ENCODE results near the gene CLEC4E. TPM values are rescaled to one million over a fixed set of nuclear protein-coding genes. Genes with fewer than 3 reads are reported as not detected.

The CLEC4E gene
- total and polyA plus RNA-seq, 2 of the 4 experiments (the other 2 are of a cell fraction) = not detected

- Histone ChIP-seq H4K8ac (ENCODE audit: low read depth in 2 of 2, low read length in 2 of 2) (no peak overlapping the region), H3K18ac (ENCODE audit: low read depth, low read length) (no peak overlapping the region), H2BK15ac (ENCODE audit: low read depth, low read length) (no peak overlapping the region), H3K4me3 (ENCODE audit: insufficient read depth, low read depth, low read length) (no peak overlapping the region), H3K9me3 (ENCODE audit: control insufficient read depth, insufficient read depth, low read length) (no peaks in the 10 kb centered on the region), H4K20me1 (ENCODE audit: insufficient read depth, low read length) (no peaks in the 10 kb centered on the region), H2BK120ac (ENCODE audit: low read depth, low read length) (no peak overlapping the region), H4K5ac (ENCODE audit: low read depth, low read length) (no peak overlapping the region), H3K27ac (ENCODE audit: insufficient read depth, low read length) (no peak overlapping the region), H3K9ac (ENCODE audit: low read depth, low read length) (no peak overlapping the region), H3K36me3 (ENCODE audit: control insufficient read depth, insufficient read depth, low read length) (no peaks in the 10 kb centered on the region), H3K79me1 (ENCODE audit: low read depth in 1 of 2, low read length in 2 of 2) (no peaks in the 10 kb centered on the region), H2AK5ac (ENCODE audit: low read depth, low read length) (no peak overlapping the region), H3K4me2 (ENCODE audit: low read depth, low read length) (no peak overlapping the region), H3K56ac (ENCODE audit: extremely low read depth, insufficient read depth, low read length) (no peak overlapping the region), H3K4me1 (ENCODE audit: control insufficient read depth, insufficient read depth, low read length) (no peaks in the 10 kb centered on the region), H3K9me1 (ENCODE audit: insufficient read depth, low read length) (no peaks in the 10 kb centered on the region), H3K4ac (ENCODE audit: low read depth, low read length) (no peak overlapping the region), H3K27me3 (ENCODE audit: control insufficient read depth, insufficient read depth, low read length) (no peaks in the 10 kb centered on the region), H4K91ac (ENCODE audit: insufficient read depth, low read depth, low read length) (no peak overlapping the region), H2BK20ac (ENCODE audit: low read depth, low read length) (no peak overlapping the region), H3K14ac (replicated peaks; ENCODE audit: low read depth, low read length) (no peak overlapping the region), H2AFZ (replicated peaks; ENCODE audit: low read length, poor library complexity) (no peak overlapping the region), H3K23ac (ENCODE audit: low read depth, low read length) (no peak overlapping the region), H2BK5ac (ENCODE audit: low read depth, low read length, poor library complexity, severe bottlenecking) (no peak overlapping the region), H2AK9ac (replicated peaks; ENCODE audit: low read depth, low read length, poor library complexity) (no peak overlapping the region)
- intact Hi-C loops (cut with micrococcal nuclease) = no loop called here
- no TSS peak for BruUV-seq (replicated peaks)
- DNase-seq = no peak
- ChIA-PET CTCF (no interaction called here), POLR2A (ENCODE audit: unreplicated experiment) (no interaction called here)
- WGBS, 2 experiments (ENCODE audit: extremely low coverage in 2 of 2, insufficient read length in 1 of 2) = no CpG with 5 or more reads among the region's 2 CpGs
- dilution Hi-C loops (cut with HindIII; ENCODE audit: low sequenced_read_pairs, unreplicated experiment) = no loop called here
- TF ChIP-seq SMC3 (IDR thresholded peaks at IDR 0.05; ENCODE audit: low read depth, low read length) (no peak), RFX5 (IDR thresholded peaks at IDR 0.05; ENCODE audit: low read depth, low read length) (no peak), RAD21 (IDR thresholded peaks at IDR 0.05; ENCODE audit: low read length) (no peak), MAFK (IDR thresholded peaks at IDR 0.05; ENCODE audit: low read depth, low read length) (no peak), RCOR1 (IDR thresholded peaks at IDR 0.05; ENCODE audit: insufficient replicate concordance, low read length) (no peak), MXI1 (IDR thresholded peaks at IDR 0.05; ENCODE audit: borderline replicate concordance, low read depth, low read length) (no peak), CTCF (conservative IDR thresholded peaks at IDR 0.05; ENCODE audit: low read depth, low read length) (no peak), NFE2L2 (IDR thresholded peaks at IDR 0.05; ENCODE audit: low read depth, low read length) (no peak), BHLHE40 (IDR thresholded peaks at IDR 0.05; ENCODE audit: low read depth, low read length) (no peak)
- TF ChIP-seq, protein P1, sequence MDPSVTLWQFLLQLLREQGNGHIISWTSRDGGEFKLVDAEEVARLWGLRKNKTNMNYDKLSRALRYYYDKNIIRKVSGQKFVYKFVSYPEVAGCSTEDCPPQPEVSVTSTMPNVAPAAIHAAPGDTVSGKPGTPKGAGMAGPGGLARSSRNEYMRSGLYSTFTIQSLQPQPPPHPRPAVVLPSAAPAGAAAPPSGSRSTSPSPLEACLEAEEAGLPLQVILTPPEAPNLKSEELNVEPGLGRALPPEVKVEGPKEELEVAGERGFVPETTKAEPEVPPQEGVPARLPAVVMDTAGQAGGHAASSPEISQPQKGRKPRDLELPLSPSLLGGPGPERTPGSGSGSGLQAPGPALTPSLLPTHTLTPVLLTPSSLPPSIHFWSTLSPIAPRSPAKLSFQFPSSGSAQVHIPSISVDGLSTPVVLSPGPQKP (IDR thresholded peaks at IDR 0.05; ENCODE audit: borderline replicate concordance, low read depth, low read length) = no peak
- TF ChIP-seq, protein P2, sequence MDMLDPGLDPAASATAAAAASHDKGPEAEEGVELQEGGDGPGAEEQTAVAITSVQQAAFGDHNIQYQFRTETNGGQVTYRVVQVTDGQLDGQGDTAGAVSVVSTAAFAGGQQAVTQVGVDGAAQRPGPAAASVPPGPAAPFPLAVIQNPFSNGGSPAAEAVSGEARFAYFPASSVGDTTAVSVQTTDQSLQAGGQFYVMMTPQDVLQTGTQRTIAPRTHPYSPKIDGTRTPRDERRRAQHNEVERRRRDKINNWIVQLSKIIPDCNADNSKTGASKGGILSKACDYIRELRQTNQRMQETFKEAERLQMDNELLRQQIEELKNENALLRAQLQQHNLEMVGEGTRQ (IDR thresholded peaks at IDR 0.05; ENCODE audit: low read depth, low read length) = no peak
- no peak for ATAC-seq (ENCODE audit: low read depth)
- in situ Hi-C loops (cut with MboI; ENCODE audit: low sequenced_read_pairs) = no loop called here
These were observed 47.6 kb downstream of the CLEC4E start for GRCh38 chr12:8493084-8493483.

Measured in IMR-90 (cell line).